K562 (cell line): ENCODE data around the gene LSM4. TPM values are rescaled to one million over a fixed set of nuclear protein-coding genes. Genes with fewer than 3 reads are reported as not detected.

Experiments used
- BCL6 ChIP-seq: fragments of 250-450 bp; sonication (Bioruptor Pico); IDR thresholded peaks from 2 replicates; pipeline ENCODE4 v1.4.0; 2020
- CEBPZ ChIP-seq: fragments of 150-350 bp; IDR thresholded peaks from 2 replicates; pipeline ENCODE4 v1.6.1; 2014; ENCODE audit warnings: low read depth, mild to moderate bottlenecking, low read length, borderline replicate concordance
- CREB5 ChIP-seq: fragments of 250-450 bp; sonication (Bioruptor Pico); IDR thresholded peaks from 2 replicates; pipeline ENCODE4 v1.5.0; 2020; ENCODE audit warnings: mild to moderate bottlenecking
- FOXJ3 ChIP-seq: sonication (generic); formaldehyde crosslinking; IDR thresholded peaks from 2 replicates; pipeline ENCODE4 v1.4.0; 2020; ENCODE audit warnings: mild to moderate bottlenecking, missing genetic modification reagents
- HNRNPUL1 ChIP-seq: fragments of 200-400 bp; formaldehyde crosslinking; IDR thresholded peaks from 2 replicates; pipeline ENCODE4 v1.6.1; 2017; ENCODE audit warnings: low read length
- HOXB6 ChIP-seq: fragments of 250-450 bp; sonication (Bioruptor Pico); IDR thresholded peaks from 2 replicates; pipeline ENCODE4 v1.5.1; 2022; ENCODE audit warnings: mild to moderate bottlenecking, borderline replicate concordance
- LARP7 ChIP-seq: fragments of 450-650 bp; IDR thresholded peaks from 2 replicates; pipeline ENCODE4 v1.6.1; 2016
- MAFF ChIP-seq: IDR thresholded peaks from 2 replicates; pipeline ENCODE4 v1.6.1; 2012; ENCODE audit warnings: low read length, improper control_type of control experiment
- PATZ1 ChIP-seq: fragments of 250-450 bp; sonication (Bioruptor Pico); IDR thresholded peaks from 2 replicates; pipeline ENCODE4 v1.5.0; 2020; ENCODE audit warnings: mild to moderate bottlenecking, borderline replicate concordance
- RERE ChIP-seq: sonication (generic); formaldehyde crosslinking; IDR thresholded peaks from 2 replicates; pipeline ENCODE4 v1.8.0; 2023; ENCODE audit warnings: missing genetic modification reagents, mild to moderate bottlenecking, borderline replicate concordance
- SLC30A9 ChIP-seq: fragments of 250-450 bp; sonication (Bioruptor Pico); IDR thresholded peaks from 2 replicates; pipeline ENCODE4 v1.8.0; 2022; ENCODE audit warnings: mild to moderate bottlenecking, moderate library complexity
- SP2 ChIP-seq: IDR thresholded peaks from 2 replicates; pipeline ENCODE4 v1.6.1; 2011; ENCODE audit warnings: mild to moderate bottlenecking, low read depth, low read length, moderate library complexity; ENCODE audit not compliant: poor library complexity, severe bottlenecking; ENCODE audit errors: extremely low read depth
- TEAD4 ChIP-seq, 2 experiments: sonication (generic) in 1 of 2; formaldehyde crosslinking in 1 of 2; IDR thresholded peaks; 2 replicates each; pipeline versions ENCODE4 v1.6.1 to v1.8.0; 2012 to 2022; ENCODE audit warnings: borderline replicate concordance in 1 of 2, inconsistent platforms in 1 of 2, low read length in 1 of 2, mild to moderate bottlenecking in 1 of 2, missing genetic modification reagents in 1 of 2
- polyA plus RNA-seq, 8 experiments: library from polyadenylated mRNA; depleted of rRNA in 4 of 8; stranded (reverse) in 5 of 8; unstranded in 3 of 8; fragments of >200 nt; fragmentation: Nextera tagmentation in 2 of 8; fragmentation: Illumina TruSeq in 1 of 8; extraction: Ambion mirVana in 2 of 8; extraction: Trizol in 1 of 8; gene quantifications; 2 replicates each; pipeline versions ENCODE4 v1.2.1 to v1.2.3, GENCODE V29; 2011 to 2014; ENCODE audit warnings: inconsistent platforms in 1 of 8, missing spikeins in 1 of 8
- total RNA-seq, 7 experiments: library from RNA; depleted of rRNA in 6 of 7; stranded (reverse); fragments of >200 nt in 6 of 7; fragmentation: Illumina TruSeq in 2 of 7; extraction: Trizol in 2 of 7; gene quantifications; 2 replicates each; pipeline versions ENCODE4 v1.2.1 to v1.2.3, GENCODE V29; 2011 to 2021; ENCODE audit warnings: low replicate concordance in 1 of 7

The LSM4 gene
- total and polyA plus RNA-seq, 9 of the 15 experiments (the other 6 are each of a cell fraction or from before 2014, with no cell fraction given): 11.9 to 763 (median 202) TPM

GRCh38 chr19:18291590-18292461, 31.1 kb downstream of the LSM4 start (continued):
- TF ChIP-seq PATZ1 (CRISPR knock-in tag) (peak; percentile 11; the same call in 1 of the 2 replicates), SLC30A9 (no peak), BCL6 (no peak), MAFF (no peak), LARP7 (no peak; the same call in 1 of the 2 replicates), SP2 (no peak), FOXJ3 (CRISPR knock-in tag) (no peak), TEAD4 (IDR thresholded peaks at IDR 0.05; ENCODE audit: low read length) (peak; percentile 79), TEAD4 (CRISPR knock-in tag; IDR thresholded peaks at IDR 0.05; ENCODE audit: borderline replicate concordance) (peak; percentile 89; the same call in 1 of the 2 replicates), HOXB6 (CRISPR knock-in tag) (0 out of 2 replicates have a peak, but pooled peaks have one; percentile 72), CREB5 (CRISPR knock-in tag) (no peak; the same call in 1 of the 2 replicates), RERE (CRISPR knock-in tag) (no peak), HNRNPUL1 (no peak), CEBPZ (no peak)
